Urinary bladder (tissue), 4 donors: ENCODE data around the gene LRRC8C. TPM values are rescaled to one million over a fixed set of nuclear protein-coding genes. Genes with fewer than 3 reads are reported as not detected.
A peak's percentile ranks its signal among the peaks of the same experiment; 100 is the strongest.

Experiments used
- DNase-seq: peaks from one replicate; pipeline ENCODE4 v3.0.0-alpha.2; 2015; ENCODE audit errors: extremely low spot score
- H3K27ac ChIP-seq: one replicate; pipeline ENCODE4 v1.5.1; 2013; ENCODE audit warnings: low read depth, mild to moderate bottlenecking, moderate library complexity
- H3K36me3 ChIP-seq: one replicate; pipeline ENCODE4 v1.6.1; 2013; ENCODE audit warnings: mild to moderate bottlenecking, moderate library complexity; ENCODE audit not compliant: insufficient read depth
- H3K4me1 ChIP-seq: one replicate; pipeline ENCODE4 v1.6.1; 2013; ENCODE audit warnings: mild to moderate bottlenecking, moderate library complexity; ENCODE audit not compliant: insufficient read depth
- H3K4me3 ChIP-seq: one replicate; pipeline ENCODE4 v1.5.1; 2013; ENCODE audit warnings: low read depth, low read length
- WGBS: extraction: QIAGEN DNeasy Blood & Tissue Kit; methylation state at CpG from one replicate; pipeline ENCODE4 v1.1.7; 2013; 5-methylcytosine and 5-hydroxymethylcytosine counted together
- polyA plus RNA-seq: library from polyadenylated mRNA; stranded (reverse); fragments of 200-250 nt; gene quantifications from one replicate; pipeline ENCODE4 v1.2.3, GENCODE V29; 2013
- total RNA-seq: library from RNA; depleted of rRNA; stranded (reverse); fragments of >200 nt; gene quantifications from one replicate; pipeline ENCODE4 v1.2.3, GENCODE V29; 2014
- donor health status: healthy with polysubstance abuse.
- donor health status: healthy.

LRRC8C gene
- total and polyA plus RNA-seq, 2 donors: 4.2 to 12.3 TPM

DNA sequence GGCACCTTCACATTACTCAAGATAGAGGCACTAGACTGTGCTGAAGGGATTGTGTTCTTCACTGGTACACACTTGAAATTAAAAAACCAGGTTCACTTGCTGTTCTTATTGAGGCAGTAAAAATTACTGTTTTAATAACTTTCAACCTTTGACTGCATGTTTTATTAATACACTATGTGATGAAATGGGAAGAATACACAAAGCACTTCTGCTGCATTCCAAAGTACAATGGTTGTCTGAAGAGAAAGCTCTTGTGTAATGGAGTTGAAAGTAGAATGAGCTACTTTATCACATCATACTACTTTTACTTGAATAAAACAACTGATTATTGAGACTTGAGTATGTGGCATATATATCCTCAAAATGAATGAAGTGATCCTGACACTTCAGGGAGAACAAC lies 49.7 kb downstream of the LRRC8C start:
- no peak for DNase-seq
- Histone ChIP-seq H3K27ac (no peak overlapping the region), H3K36me3 (no peaks in the 10 kb centered on the region), H3K4me1 (no peaks in the 10 kb centered on the region), H3K4me3 (no peak overlapping the region)

DNA sequence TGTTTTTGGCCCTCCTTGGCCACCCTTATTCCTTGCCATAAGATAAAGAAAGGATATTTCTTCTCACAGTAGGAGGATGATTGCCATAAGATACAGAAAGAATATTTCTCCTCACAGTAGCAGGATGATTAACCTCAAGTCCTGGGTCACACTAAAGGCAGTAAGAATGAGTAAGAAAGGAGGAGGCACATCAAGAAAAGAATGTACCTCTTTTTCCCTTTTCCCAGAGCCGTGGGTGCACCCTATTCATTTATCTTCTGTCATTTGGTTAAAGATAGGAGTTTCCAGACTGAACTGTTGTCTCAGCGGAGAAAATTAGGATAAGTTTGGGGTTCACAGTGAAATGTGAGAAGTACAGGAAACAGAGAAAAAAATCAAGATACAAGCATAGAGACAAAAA lies 52.5 kb downstream of the LRRC8C start:
- DNase-seq: no peak
- Histone ChIP-seq H3K4me3 (no peak overlapping the region), H3K4me1 (no peaks in the 10 kb centered on the region), H3K36me3 (no peaks in the 10 kb centered on the region), H3K27ac (no peak overlapping the region)
- 87% methylated on average over 2 of the region's 2 CpGs for WGBS

DNA sequence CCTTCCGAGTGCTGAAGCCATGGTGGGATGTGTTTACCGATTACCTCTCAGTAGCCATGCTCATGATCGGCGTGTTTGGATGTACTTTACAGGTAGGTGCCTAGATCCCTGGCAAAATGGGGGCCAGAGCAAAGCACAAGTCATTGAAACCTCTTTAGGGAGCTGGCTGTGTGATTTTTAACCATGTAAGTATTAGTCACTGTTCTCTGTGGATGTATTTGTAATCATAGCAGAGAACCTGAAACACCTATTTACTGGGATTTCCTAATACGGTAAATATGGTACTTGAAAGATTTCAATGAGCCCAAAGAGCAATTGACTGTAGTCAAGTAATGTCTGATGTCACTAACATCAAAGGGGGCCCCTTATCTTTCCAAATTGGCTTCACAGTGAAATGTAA lies 53.6 kb downstream of the LRRC8C start:
- no peak for DNase-seq
- H3K27ac ChIP-seq: no peak overlapping the region
- 92% methylated on average over 5 of the region's 5 CpGs for WGBS
- H3K4me3 ChIP-seq: no peak overlapping the region
- H3K36me3 ChIP-seq: no peaks in the 10 kb centered on the region
- no peaks in the 10 kb centered on the region for H3K4me1 ChIP-seq

DNA sequence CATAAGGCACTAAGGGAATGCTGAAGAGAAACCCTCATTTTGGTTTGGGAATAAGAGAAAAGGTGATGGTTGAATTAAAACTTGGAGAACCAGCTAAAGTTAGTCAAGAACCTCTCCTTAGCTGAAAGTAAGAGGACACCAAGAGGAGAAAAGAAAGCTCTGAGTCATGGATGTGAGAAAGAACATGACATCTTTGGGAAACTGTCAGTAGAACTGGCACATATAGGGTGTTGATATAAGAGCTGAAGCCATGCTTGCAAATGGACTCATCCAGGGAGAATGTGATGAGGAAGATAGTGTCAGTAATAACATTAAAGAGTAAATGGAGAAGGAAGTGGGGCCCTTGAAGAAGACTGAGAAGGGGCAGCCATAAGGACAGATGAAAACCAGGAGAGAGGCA lies 54.3 kb downstream of the LRRC8C start:
- no peak overlapping the region for H3K27ac ChIP-seq
- no peaks in the 10 kb centered on the region for H3K36me3 ChIP-seq
- DNase-seq: no peak
- no peaks in the 10 kb centered on the region for H3K4me1 ChIP-seq
- no peak overlapping the region for H3K4me3 ChIP-seq

DNA sequence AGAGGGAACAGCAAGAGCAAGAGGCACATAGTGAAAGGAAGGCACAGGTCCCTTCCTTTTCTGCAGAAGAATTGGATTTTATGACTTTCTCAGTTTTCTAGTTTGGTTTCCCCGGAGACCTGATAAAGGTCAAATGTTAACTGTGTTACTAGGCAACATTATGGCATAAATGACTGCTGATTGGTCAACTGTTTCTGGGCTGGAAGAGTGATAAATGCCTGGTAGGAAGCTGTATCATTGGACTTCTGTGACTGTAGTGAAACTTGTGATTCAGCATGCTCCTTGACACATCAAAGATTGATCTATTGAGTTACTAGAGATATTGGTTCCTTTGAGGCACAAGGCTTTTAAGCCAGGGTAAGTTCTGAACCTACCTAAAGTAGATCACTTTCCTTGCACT lies 55.7 kb downstream of the LRRC8C start:
- 78% methylated on average over 1 of the region's 1 CpG for WGBS
- Histone ChIP-seq H3K4me1 (no peaks in the 10 kb centered on the region), H3K27ac (no peak overlapping the region), H3K4me3 (no peak overlapping the region), H3K36me3 (no peaks in the 10 kb centered on the region)
- no peak for DNase-seq

DNA sequence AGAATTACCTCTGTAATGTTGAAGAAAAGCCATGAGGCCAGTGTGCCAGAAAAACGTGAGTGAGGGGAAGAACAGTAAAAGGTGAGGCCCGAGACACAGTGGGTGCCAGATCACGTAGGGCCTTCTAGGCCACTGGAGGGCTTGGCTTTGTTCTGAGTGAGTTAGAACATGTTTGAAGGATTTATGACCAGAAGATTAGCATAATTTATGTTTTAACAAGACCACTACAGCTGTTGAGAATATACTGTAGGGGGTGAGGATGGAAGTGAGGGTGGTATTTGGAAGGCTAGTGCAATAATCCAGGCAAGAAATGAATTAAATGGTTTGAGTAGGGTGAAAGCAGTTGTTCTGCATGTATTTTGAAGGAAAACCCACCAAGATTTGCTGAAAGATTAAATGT lies 56.3 kb downstream of the LRRC8C start:
- no peaks in the 10 kb centered on the region for H3K36me3 ChIP-seq
- WGBS: 84% methylated on average over 3 of the region's 3 CpGs
- H3K27ac ChIP-seq: no peak overlapping the region
- H3K4me1 ChIP-seq: no peaks in the 10 kb centered on the region
- H3K4me3 ChIP-seq: no peak overlapping the region
- no peak for DNase-seq

DNA sequence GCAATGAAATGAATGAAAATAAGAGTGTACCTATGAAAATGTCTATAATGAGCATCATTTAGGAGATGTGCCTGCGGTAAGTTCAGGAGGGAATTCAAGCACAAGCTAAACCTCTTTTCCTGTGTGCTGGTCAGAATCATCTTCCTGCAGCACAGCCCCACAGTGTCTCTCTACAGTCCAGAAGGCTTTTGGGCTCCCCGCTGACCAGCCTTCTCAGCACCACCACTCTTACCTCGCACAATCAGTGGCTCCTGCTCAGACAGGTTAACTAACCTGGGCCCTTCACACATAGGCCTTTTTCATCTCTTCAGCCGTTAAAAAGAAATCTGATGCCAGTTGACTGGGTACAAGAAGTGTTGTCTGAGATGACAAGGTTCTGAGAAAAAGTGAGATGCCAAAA lies 57.7 kb downstream of the LRRC8C start:
- Histone ChIP-seq H3K4me3 (no peak overlapping the region), H3K4me1 (no peaks in the 10 kb centered on the region), H3K36me3 (no peaks in the 10 kb centered on the region), H3K27ac (no peak overlapping the region)
- WGBS: 80% methylated on average over 4 of the region's 4 CpGs
- no peak for DNase-seq

DNA sequence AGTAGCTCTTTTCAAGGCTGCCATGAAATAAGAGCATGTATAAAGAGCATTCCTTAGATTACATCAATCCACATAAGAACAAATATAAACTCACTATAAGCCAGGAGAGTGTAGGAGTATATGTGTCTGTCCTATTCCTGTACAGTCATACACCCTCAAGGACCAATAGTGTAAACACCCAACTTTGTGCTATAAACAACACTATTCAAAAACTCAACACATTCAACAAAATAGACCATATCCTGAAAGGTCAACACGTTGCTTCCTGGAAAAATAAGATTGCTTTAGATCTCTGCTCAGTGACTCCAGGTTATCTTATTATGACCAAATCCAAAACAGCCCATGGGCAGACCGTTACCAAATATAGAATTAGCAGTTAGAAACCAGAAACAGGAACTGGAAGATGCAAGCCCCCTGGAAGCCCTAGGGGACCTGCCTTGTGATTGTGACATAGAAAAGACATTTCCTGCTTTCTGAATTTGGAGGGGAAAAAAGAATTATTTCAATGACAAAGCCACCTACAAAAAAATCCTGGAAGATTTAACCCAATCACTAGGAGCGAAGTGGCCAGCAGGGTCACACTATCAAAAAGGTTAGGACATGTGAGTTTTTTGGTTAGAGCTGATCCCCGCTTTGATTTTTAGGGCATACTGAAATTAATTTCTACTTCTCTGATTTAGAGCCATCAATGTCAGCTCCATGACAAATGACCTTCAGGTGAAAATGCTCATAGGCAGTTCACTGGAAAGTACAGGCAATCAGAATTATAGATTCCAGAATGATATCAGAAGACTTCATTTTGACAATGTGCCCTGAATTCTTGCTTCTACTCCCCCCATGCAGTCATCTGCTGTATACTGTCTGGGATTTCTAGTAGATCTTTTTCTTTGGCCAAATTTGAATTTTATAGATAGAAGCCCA lies 59.9 kb downstream of the LRRC8C start:
- no peak overlapping the region for H3K27ac ChIP-seq
- no peak for DNase-seq
- no peaks in the 10 kb centered on the region for H3K4me1 ChIP-seq

DNA sequence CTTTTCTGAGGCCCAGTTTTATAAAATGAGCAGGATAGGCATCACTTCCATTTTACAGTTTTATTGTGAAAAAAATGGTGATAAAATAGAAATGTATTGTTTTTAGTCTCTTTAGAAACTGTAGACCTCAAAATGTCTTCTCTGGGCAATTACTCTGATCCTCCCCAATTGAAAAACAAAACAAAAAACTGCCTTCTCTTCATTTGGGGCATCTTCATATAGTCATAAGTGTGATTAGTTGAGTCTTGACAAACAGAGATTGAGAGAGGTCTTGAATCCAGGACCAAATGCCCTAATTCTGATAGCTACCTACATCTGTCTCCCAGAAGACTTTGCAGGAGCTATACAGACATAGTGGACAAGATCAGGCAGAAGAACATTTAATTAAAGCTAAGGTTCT lies 62.9 kb downstream of the LRRC8C start:
- no peaks in the 10 kb centered on the region for H3K4me1 ChIP-seq
- H3K4me3 ChIP-seq: no peak overlapping the region
- no peaks in the 10 kb centered on the region for H3K36me3 ChIP-seq
- H3K27ac ChIP-seq: no peak overlapping the region
- no peak for DNase-seq

More for the DNA sequence above, 59.9 kb downstream of the LRRC8C start:
- 45% methylated on average over 4 of the region's 4 CpGs for WGBS
- Histone ChIP-seq H3K4me3 (no peak overlapping the region), H3K36me3 (no peaks in the 10 kb centered on the region)

DNA sequence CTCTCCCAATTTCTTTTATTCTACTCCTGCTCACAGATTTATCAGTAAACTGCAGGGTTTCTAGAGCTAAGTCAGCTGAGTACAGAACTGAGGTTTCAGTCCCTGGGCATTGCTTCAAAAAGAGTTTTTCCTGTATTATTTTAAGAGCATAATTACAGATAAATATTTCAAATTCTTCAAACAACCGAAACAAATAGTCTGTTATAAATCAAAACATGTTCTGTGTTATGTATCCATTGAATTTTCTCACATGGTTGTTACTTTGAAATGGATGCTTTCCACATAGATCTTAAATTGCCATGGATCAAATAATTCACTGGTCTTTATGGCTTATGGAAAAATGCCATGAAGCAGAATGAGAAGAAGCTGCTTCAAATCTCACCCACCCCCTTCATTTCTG lies 64.5 kb downstream of the LRRC8C start:
- no peak for DNase-seq
- 25% methylated on average over 1 of the region's 1 CpG for WGBS
- H3K27ac ChIP-seq: no peak overlapping the region

DNA sequence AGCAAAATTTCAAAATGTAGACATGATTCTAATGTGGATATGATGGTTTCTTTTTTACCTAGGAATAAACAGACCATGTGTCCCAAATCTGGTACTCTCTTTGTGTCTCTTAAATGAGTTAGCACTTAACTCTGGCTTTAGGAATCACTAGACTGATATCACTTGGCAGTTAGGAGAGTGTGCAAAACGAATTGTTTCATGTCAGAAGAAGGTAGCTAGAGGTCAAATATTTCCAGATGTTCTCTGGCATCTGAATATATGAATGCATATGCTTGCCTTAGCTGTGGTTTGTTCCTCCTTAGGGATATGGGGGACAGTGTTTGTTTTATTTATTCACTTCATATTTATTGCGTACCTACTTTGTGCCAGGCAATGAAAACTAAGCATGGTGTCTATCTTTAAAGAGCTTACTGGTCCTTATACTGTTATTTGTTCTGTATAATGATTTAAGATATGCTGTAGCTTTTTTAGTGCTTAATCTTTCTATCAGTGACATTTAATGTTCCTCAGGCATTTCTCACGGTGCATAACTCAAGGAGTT lies 65.2 kb downstream of the LRRC8C start:
- Histone ChIP-seq H3K4me3 (no peak overlapping the region), H3K27ac (no peak overlapping the region), H3K36me3 (no peaks in the 10 kb centered on the region), H3K4me1 (no peaks in the 10 kb centered on the region)
- no peak for DNase-seq
- 43% methylated on average over 3 of the region's 3 CpGs for WGBS

More for the DNA sequence above, 64.5 kb downstream of the LRRC8C start:
- no peaks in the 10 kb centered on the region for H3K4me1 ChIP-seq
- H3K4me3 ChIP-seq: no peak overlapping the region
- H3K36me3 ChIP-seq: no peaks in the 10 kb centered on the region

DNA sequence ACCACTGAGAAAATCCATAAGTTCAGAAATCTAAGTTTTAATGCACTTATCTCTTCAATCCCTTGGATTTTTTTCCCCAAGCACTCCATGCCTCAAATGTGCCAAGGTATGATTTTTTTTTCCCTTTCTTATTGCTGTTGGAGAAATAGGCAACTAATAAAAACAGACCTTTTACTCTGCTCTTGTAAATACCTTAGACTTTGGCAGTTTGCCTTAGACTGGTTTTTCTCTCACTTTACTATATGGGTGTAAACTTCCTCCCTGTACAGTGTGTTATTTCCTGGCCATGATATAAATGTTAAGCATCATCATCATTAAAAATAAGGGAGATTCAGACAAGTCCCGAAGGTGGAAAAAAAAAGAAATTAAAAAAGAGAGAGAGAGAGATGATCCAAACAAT lies 65.7 kb downstream of the LRRC8C start:
- H3K27ac ChIP-seq: no peak overlapping the region
- H3K4me1 ChIP-seq: no peaks in the 10 kb centered on the region
- DNase-seq: peak; percentile 60
- H3K36me3 ChIP-seq: no peaks in the 10 kb centered on the region
- 48% methylated on average over 1 of the region's 1 CpG for WGBS
- no peak overlapping the region for H3K4me3 ChIP-seq

DNA sequence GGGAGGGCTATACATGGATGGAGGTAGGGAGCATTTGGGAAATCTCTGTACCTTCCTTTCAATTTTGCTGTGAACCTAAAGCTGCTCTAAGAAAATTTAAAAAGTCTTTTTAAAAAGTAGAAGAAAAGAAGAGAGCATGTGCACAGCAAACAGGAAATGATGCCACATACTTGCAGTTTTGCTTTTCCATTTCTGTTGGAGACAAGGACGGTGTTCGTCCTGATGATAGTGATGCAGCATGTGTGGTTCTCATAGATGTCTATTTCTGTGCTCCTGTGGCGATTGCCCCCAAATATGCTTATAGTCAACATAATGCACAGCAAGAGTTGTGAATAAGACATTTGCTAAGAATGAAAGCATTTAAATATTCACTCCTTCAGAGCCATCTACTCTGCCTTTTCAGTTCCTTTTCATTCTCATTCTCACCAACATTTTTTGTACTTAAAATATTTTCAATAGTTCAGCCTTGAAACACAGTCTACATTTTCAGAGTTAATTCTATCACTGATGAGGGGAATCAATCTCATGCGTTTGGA lies 66.6 kb downstream of the LRRC8C start:
- H3K36me3 ChIP-seq: no peaks in the 10 kb centered on the region
- no peaks in the 10 kb centered on the region for H3K4me1 ChIP-seq
- DNase-seq: no peak
- no peak overlapping the region for H3K4me3 ChIP-seq
- whole genome bisulfite sequencing: 89% methylated on average over 4 of the region's 4 CpGs
- no peak overlapping the region for H3K27ac ChIP-seq

DNA sequence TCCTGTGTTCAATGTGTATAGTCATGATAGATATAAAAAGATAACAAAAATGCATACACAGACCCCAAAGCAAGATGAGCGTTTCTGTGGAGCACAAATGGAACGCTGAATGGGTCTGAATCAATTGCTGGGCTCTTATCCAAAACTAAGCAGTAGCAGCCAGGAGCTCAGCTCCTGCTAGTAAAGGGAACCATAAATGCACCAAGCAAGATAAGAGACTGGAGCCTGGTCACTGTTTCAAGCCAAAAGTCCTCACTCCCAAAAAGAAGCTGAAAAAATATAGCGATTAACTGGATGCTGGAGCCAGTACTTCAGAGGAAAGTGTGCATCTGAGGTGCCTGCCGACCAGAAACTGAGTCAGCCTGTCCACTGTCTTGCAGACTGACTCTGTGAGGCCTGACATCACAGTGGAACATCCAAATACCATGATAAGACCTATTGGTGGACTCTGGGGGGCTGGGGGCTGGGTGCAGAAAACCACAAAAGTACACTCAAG lies 68.9 kb downstream of the LRRC8C start:
- H3K36me3 ChIP-seq: no peaks in the 10 kb centered on the region
- H3K27ac ChIP-seq: no peak overlapping the region
- no peak overlapping the region for H3K4me3 ChIP-seq
- DNase-seq: no peak
- WGBS: 21% methylated on average over 4 of the region's 4 CpGs
- no peaks in the 10 kb centered on the region for H3K4me1 ChIP-seq
